ENCODE measurements around the gene NPEPL1. TPM values are rescaled to one million over a fixed set of nuclear protein-coding genes. Genes with fewer than 3 reads are reported as not detected.
A peak's percentile ranks its signal among the peaks of the same experiment; 100 is the strongest.

NPEPL1 gene
- polyA plus RNA-seq, 1 donor from 2014 or later: 6.9 TPM

DNA sequence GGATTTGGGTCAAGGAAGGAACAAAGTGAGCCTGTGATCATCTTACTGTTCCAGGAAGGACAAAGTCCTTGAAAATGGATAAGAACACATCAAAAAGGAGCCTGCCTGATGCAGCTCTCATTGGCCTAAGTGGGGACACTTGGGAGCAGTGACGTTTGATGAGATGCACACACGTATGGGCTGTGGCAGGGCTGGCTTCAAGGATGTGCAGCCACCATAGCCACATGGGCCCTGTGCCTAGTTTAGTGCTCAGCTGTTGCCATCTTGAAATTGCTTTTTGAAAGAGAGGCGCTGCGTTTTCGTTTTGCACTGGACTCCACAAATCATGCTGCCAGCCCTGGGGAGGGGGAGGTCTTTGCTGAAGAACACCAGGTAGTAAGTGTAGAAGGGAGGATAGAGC is 6.6 kb upstream of the NPEPL1 start:
- Mint-ChIP-seq H3K4me3 (no peak overlapping the region), H3K4me1 (peaks cover 0 to 6% (median 0%) of the 10 kb centered on the region in 3 donors), H3K36me3 (peaks cover 7% of the 10 kb centered on the region), H3K27me3 (no peaks in the 10 kb centered on the region), H3K27ac (no peak overlapping the region), H3K9me3 (peaks cover 0 to 1% (median 0%) of the 10 kb centered on the region in 3 donors)

- H3K27ac Mint-ChIP-seq: no peak overlapping the region
- no peaks in the 10 kb centered on the region for H3K9me3 Mint-ChIP-seq
- H3K4me3 Mint-ChIP-seq: no peak overlapping the region
- H3K4me1 Mint-ChIP-seq: peaks cover 0 to 6% (median 2%) of the 10 kb centered on the region in 3 donors
- H3K27me3 Mint-ChIP-seq: no peaks in the 10 kb centered on the region
- H3K36me3 Mint-ChIP-seq: peaks cover 7% of the 10 kb centered on the region
Measured at GRCh38 chr20:58688414-58688813, 4.2 kb upstream of the NPEPL1 start.

GRCh38 chr20:58688840-58689239 is 3.8 kb upstream of the NPEPL1 start:
- Mint-ChIP-seq H3K4me3 (no peak overlapping the region), H3K27me3 (peaks cover 2% of the 10 kb centered on the region), H3K9me3 (no peaks in the 10 kb centered on the region), H3K27ac (no peak overlapping the region), H3K36me3 (peaks cover 7% of the 10 kb centered on the region), H3K4me1 (peaks cover 2 to 6% (median 3%) of the 10 kb centered on the region in 3 donors)

GRCh38 chr20:58690396-58691135 is 2.0 kb upstream of the NPEPL1 start:
- H3K27me3 Mint-ChIP-seq: peaks cover 2% of the 10 kb centered on the region
- peaks cover 2% of the 10 kb centered on the region for H3K36me3 Mint-ChIP-seq
- peak overlapping the region in 2 of 4 donors; percentile 66 to 81 for H3K4me3 Mint-ChIP-seq
- peak overlapping the region in 2 of 3 donors; percentile 8 to 58 for H3K27ac Mint-ChIP-seq
- H3K4me1 Mint-ChIP-seq: peaks cover 2 to 6% (median 3%) of the 10 kb centered on the region in 3 donors
- H3K9me3 Mint-ChIP-seq: no peaks in the 10 kb centered on the region

DNA sequence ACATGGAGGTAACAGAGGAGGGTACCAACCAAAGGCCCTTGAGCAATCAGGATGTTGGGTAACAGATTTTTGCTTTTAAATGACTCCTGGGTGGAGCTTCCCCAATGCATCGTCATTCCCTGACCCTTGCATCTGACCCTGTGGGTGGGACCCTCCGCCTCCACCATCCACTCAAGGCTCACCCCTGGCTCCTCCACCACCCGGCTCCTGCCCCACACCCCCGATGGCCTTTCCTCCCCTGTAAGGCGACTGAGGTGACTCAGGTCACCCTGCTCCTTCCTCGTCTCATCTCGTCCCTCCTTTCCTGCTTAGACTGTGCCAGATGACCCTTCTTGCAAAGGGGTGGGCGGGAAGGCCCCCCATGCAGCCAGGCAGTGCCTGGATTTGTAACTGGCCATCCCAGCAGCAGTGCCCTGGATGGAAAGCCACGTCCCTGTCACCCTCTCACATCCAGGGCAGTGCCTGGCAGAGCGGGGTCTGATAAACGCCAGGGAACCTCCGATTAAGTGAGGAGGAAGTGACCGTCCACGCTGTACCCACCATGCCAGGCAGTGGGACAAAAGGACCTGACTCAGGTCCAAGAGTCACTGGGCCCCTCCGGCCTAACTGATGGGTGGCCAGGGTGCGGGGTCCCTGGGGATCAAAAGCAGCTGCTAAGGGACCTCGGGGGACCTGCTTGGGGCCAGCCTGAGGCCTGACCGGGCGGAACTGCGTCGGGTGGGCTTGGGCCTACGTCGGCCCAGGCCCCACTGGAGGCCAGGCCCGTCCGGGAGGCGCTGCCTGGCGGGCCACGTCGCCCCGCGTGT is 624 bp upstream of the NPEPL1 start:
- H3K27me3 Mint-ChIP-seq: peaks cover 2% of the 10 kb centered on the region
- H3K9me3 Mint-ChIP-seq: no peaks in the 10 kb centered on the region

GRCh38 chr20:58693226-58694006 is 816 bp downstream of the NPEPL1 start:
- Mint-ChIP-seq H3K27ac (peak overlapping the region in 1 of 3 donors; percentile 53), H3K4me1 (peaks cover 2 to 6% (median 3%) of the 10 kb centered on the region in 3 donors), H3K36me3 (peaks cover 7% of the 10 kb centered on the region), H3K27me3 (peaks cover 2% of the 10 kb centered on the region), H3K4me3 (peak overlapping the region; percentile 63 to 77 (median 70)), H3K9me3 (no peaks in the 10 kb centered on the region)

More for the DNA sequence above, 624 bp upstream of the NPEPL1 start:
- Mint-ChIP-seq H3K36me3 (peaks cover 2% of the 10 kb centered on the region), H3K4me1 (peaks cover 2 to 6% (median 3%) of the 10 kb centered on the region in 3 donors), H3K4me3 (peak overlapping the region; percentile 47 to 71 (median 62)), H3K27ac (peak overlapping the region in 2 of 3 donors; percentile 53 to 91)

GRCh38 chr20:58694241-58695083 is 1.9 kb downstream of the NPEPL1 start:
- peaks cover 2 to 6% (median 3%) of the 10 kb centered on the region in 3 donors for H3K4me1 Mint-ChIP-seq
- H3K27ac Mint-ChIP-seq: no peak overlapping the region
- peak overlapping the region in 2 of 4 donors; percentile 41 to 66 for H3K4me3 Mint-ChIP-seq
- H3K9me3 Mint-ChIP-seq: no peaks in the 10 kb centered on the region
- H3K27me3 Mint-ChIP-seq: peaks cover 2% of the 10 kb centered on the region
- H3K36me3 Mint-ChIP-seq: peaks cover 7% of the 10 kb centered on the region

- no peak overlapping the region for H3K4me3 Mint-ChIP-seq
- no peaks in the 10 kb centered on the region for H3K9me3 Mint-ChIP-seq
- peaks cover 2% of the 10 kb centered on the region for H3K27me3 Mint-ChIP-seq
- H3K36me3 Mint-ChIP-seq: peaks cover 5% of the 10 kb centered on the region
- no peak overlapping the region for H3K27ac Mint-ChIP-seq
- peaks cover 2 to 6% (median 3%) of the 10 kb centered on the region in 3 donors for H3K4me1 Mint-ChIP-seq
Measured at GRCh38 chr20:58695084-58695722, 2.6 kb downstream of the NPEPL1 start.

DNA sequence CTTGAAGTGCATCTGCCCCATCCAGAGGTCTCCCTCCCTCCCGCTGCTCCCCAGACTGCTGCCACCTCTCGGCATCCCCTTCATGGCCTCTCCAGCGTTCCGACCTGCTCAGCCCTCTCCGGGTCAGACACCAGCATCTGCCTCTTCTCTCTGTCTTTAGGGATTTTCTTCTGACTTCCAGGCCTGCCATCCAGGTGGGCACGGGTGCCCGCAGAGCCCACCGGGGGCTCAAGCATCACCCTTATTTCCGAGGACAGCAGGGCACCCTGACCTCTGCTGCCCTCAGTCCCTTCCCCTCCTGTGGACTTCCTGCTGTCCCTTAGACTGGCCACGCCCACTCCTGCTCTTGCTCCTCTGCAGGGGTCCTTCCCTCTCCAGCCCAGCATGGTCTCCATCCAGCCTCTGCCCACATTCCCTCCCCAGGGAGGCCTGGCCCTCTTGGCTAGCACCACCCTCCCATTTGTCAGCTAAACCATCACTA is 3.3 kb downstream of the NPEPL1 start:
- Mint-ChIP-seq H3K4me1 (peaks cover 0 to 4% (median 2%) of the 10 kb centered on the region in 3 donors), H3K36me3 (peaks cover 5% of the 10 kb centered on the region), H3K27ac (no peak overlapping the region), H3K4me3 (no peak overlapping the region), H3K27me3 (peaks cover 2% of the 10 kb centered on the region), H3K9me3 (no peaks in the 10 kb centered on the region)

GRCh38 chr20:58696411-58696961 is 3.9 kb downstream of the NPEPL1 start:
- Mint-ChIP-seq H3K4me3 (no peak overlapping the region), H3K36me3 (peaks cover 5% of the 10 kb centered on the region), H3K4me1 (peaks cover 0 to 4% (median 2%) of the 10 kb centered on the region in 3 donors), H3K27me3 (peaks cover 2% of the 10 kb centered on the region), H3K9me3 (no peaks in the 10 kb centered on the region), H3K27ac (peak overlapping the region in 1 of 3 donors; percentile 74)

GRCh38 chr20:58697201-58697866 is 4.7 kb downstream of the NPEPL1 start:
- no peak overlapping the region for H3K4me3 Mint-ChIP-seq
- peaks cover 6% of the 10 kb centered on the region for H3K36me3 Mint-ChIP-seq
- H3K9me3 Mint-ChIP-seq: no peaks in the 10 kb centered on the region
- H3K4me1 Mint-ChIP-seq: peaks cover 0 to 4% (median 2%) of the 10 kb centered on the region in 3 donors
- peak overlapping the region in 1 of 3 donors; percentile 74 for H3K27ac Mint-ChIP-seq
- peaks cover 2% of the 10 kb centered on the region for H3K27me3 Mint-ChIP-seq

DNA sequence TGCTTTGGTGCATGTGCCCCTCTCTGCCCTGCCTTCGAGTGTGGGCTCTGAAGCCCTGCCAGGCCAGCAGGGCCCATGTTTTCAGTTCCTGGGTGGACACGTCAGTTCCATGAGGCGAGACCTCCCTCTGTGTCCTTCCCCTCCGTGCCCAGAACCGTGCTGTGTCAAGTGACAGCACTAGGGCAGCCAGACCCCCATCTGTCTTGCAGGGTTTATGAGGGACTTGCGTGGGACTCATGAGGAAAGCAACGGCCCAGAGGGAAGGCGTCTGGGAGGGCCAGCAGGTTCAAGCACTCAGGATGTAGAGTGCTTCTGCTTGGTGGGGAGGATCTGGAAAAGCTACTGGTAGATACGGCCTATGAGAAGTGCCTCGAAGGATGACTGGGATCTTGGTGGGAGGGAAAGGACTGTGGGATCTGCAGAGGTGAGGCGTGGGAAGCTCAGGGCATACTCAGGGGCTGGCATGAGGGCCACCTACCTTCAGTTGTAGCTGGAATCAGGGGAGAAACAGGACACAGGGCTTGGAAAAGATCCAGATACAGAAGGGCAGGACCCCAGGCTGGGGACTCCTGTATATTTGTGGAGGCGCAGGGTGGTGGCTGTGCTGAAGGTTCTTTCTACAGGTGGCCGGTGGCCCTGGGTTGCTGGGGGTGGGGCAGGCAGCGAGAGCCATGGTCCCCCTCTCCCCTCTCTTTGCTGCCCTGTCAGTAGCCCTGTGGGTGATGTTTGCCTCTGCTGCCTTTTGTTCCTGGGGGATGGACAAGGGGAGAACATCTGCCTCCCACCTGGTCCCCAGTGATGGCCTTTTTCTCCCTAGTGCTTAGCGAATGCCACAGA is 5.5 kb downstream of the NPEPL1 start:
- Mint-ChIP-seq H3K4me1 (peaks cover 0 to 4% (median 2%) of the 10 kb centered on the region in 3 donors), H3K4me3 (no peak overlapping the region), H3K27me3 (peaks cover 2% of the 10 kb centered on the region), H3K9me3 (no peaks in the 10 kb centered on the region), H3K36me3 (peaks cover 8% of the 10 kb centered on the region), H3K27ac (no peak overlapping the region)
